GDM1 (cell line): Measurements from ENCODE around the gene ACRV1.
A peak's percentile ranks its signal among the peaks of the same experiment; 100 is the strongest.

ENCODE experiments used
- DNase-seq: peaks from one replicate; lab custom pipeline; 2025; lab: John Stamatoyannopoulos, UW

ACRV1 gene

DNA sequence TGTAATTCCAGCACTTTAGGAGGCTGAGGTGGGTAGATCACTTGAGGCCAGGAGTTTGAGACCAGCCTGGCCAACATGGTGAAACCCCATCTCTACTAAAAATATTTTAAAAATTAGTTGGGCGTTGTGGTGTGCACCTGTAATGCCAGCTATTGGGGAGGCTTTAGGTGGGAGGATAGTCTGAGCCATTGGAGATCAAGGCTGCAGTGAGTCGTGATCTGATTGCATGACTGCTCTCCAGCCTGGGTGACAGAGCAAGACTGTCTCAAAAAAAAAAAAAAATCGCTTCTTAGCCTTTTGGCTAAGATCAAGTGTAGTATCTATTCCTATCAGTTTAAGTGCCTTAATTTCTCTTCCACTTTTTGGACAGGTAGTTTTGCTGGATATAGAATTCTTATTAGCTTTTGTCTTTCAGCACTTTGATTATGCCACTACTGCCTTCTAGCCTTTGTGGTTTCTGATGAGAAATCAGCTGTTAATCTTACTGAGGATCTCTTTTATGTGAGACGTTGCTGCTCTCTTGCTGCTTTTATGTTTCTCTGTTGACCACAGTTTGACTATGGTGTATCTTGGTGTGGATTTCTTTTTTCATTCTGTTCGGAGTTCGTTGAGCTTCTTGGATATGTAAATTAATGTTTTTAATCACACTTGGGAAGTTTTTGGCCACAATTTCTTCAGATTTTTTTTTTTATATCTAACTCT is 31.0 kb downstream of the ACRV1 start:
- no peak for DNase-seq

DNA sequence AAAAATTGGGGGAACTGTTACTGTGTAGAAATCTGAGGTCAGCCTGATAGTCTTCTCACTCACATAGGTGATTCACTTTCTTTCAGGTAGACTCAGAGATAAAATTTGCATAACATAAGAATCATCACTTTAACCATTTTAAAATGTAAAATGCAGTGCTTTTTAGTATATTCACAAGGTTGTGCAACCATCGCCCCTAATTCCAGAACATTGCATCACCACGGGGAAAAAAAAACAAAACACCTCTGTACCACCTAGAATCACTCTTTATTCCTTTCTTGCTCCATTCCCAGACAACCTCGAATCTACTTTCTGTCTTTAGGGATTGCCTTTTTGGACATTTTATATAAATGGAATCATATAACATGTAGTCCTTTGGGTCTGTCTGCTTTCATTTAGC is 34.8 kb downstream of the ACRV1 start:
- no peak for DNase-seq

DNA sequence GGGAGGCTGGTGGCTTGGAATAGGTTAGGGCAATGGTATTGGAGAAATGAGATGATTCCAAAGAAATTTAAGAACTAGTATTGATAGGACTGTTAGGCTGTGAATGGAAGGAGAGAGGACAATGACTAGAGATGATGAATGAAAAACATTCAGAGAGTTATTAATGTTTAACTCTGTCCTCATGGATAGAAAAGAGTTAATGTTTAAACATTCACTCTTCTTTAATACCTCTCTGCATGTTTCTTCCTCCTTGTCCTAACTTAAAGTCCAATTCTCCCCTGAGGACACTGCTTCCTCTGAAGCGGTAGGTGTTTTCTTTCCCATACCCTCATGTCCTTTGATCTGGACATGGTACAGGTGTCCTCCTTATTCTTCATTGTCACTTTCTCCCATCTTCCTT is 42.3 kb downstream of the ACRV1 start:
- no peak for DNase-seq

DNA sequence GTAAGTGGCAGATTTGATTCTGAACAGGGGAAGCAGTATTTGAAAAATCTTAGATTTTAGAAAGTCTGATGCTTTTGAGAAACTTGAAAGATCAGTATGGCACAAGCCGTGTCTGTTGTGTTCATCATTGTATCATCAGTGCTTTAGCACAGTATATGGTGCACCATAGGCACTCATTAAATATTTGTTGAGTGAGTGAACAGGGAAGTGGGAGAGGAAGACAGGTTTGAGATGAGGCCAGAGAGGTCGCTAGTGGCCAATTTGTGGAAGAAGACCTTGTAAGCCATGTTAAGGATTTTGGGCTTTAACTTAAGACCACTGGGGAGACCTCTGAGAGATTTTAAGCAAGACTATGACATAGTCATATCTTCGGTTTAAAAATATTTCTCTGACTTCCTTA is 42.8 kb downstream of the ACRV1 start:
- no peak for DNase-seq

DNA sequence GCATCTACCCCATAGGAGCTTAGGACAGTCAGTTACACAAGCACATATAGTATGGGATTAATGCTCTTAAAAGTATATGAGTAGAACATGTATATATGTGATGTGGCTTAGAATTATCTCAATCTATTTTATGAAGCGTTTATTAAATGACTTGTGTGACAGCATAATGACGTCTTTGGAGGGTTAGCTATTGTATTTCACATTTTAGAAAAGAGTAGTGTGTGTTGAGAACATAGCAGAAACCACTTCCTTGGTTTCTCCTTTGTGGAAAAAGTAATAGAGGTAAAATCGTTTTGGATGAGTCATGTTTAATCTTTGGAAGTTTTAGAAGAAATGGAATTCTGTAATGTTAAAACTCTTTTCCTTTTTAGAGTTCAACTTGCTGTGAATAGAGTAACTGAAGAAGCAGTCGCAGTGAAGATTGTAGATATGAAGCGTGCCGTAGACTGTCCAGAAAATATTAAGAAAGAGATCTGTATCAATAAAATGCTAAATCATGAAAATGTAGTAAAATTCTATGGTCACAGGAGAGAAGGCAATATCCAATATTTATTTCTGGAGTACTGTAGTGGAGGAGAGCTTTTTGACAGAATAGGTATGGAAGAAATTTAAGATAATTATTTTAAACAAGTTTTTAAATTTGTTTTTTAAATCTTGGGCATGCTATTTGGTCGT is 53.3 kb downstream of the ACRV1 start:
- DNase-seq, result no peak

DNA sequence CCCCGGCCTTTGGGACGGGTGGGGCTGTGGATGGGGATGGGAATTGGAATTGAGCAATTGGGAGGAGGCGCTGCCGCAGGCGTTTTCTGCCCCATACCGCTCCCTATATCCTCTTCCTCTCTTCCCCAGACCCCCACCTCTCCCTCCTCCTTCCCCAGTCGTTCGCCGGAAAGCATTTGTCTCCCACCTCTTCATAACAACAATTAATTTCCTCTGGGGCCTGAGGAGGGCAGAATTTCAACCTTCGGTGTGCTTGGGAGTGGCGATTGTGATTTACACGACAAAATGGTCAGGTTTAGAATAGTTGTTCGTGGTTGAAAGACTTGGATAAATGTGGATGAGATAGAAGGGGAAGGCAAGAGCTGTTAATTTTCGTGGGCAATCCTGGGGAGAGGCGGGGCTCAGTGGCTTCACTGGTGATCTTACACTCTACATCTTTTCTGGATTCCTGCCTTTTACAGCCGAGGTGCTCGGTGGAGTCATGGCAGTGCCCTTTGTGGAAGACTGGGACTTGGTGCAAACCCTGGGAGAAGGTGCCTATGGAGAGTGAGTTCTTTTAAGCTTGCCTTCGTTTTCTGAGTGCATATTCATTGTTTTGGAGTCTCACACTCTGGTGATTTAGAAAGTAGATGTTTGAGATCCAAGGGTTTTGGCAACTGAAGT is 54.2 kb downstream of the ACRV1 start:
- DNase-seq, result no peak

DNA sequence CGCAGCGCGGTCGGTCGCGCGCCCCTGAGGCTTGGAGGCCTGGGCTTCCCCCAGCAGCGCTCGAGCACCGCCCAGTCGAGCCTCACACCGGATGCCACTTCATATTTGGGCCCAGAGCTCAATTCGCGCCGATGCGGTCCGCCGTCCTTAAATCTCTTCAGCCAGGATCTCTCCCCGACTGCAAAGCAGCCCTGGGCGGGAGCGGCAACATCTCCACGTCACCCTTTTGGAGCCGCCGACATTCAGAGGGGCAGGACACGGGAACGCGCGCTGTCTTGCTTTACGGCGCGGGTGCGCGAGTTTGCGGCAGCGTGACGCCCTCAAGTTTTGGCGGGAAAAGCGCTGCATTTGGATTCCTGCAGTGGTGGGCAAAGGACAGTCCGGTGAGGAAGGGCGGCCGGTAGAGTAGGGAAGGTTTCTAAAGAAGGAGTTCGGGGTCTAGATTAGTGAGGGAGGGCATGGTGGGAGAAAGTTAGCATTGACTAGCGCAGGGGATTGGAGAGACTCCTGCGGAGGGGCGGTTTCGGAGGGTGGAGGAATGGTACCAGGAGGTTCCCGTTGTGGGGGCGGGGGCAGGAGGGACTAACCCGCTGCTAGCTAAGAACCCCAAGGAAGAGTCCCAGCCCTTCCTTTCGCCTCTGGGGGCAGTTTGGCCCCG is 54.9 kb downstream of the ACRV1 start:
- DNase-seq, result peak; percentile 80

DNA sequence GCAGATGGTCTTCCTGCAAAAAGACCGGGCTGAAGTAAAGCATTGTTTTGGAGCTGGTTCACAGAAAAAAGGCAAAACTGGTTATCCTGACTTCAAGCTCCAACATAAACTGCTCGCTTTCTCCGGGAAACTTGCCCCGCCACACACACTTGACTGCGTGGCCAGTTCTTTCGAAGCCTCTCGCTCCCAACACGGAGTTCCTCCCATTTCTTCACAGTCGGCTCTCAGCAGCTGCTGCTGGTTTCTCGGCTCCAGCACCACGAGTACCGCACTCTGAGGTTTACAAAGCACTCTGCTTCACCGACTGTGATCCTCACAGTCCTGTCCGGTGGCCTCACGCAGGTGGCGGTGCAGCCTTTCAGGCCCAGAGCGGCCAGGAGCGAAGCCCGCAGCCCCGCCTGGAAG is 55.4 kb downstream of the ACRV1 start:
- DNase-seq, result no peak

DNA sequence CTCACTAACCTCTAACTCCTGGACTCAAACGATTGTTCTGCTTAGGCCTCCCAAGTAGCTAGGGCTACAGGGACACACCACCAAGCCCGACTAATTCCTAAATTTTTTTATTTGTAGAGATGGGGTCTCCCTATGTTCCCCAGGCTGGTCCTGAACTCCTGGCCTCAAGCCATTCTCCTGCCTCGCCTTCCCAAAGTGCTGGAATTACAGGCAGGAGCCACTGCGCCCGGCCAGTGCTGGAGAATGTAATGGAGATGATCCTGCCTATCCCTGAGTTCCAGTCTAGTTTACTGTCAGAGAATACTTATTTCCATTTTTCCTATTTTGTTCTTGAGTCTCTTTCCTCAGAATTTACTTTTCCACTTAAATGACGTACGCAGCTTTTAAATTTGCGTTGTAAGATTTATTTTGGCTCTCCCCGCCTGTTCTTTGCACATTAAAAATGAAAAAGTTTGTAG is 55.9 kb downstream of the ACRV1 start, which contains the start of gene CHEK1:
Gene CHEK1, plus strand, starts transcription at position 408 of the 458 bp plus-strand sequence. CDS start 1,606 bp downstream, outside the sequence.
- DNase-seq, result no peak

DNA sequence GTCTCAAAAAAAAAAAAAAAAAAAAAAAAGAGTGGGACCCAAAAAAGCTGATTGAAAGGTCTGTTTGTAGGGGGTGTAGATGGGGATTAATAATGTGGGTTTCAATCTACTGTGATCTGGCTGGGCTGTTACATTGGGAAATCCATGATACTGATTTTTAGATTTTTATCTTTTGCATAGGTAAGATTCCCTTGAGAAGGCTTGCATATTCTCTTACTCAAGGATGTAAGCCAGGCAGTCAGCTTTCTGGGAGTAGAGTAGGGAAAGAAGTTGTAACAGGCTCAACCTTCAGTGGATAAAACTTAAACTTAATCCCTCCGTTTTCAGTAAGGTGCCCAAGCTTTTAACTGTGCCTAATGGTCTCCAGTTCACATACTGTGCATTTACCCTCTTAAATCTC is 57.6 kb downstream of the ACRV1 start:
- DNase-seq, result no peak

DNA sequence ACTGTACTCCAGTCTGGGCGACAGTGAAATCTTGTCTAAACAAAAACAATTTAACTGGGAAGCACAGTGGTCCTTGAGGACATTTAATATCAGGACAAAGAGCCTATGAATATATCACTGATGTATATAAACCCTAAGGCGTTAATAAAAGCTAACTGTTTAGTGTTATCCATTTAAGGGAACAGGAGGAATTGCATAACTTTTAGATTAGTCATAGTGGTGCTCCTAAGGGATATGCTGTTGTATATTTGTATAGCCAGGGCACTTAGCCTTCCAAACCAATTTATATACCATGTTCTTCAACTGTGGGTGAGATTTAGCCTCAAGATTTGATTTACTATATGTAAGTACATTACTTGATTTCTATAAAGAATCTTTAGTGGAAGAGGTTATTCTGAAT is 58.7 kb downstream of the ACRV1 start:
- no peak for DNase-seq
